HG03571 (cell line): Measurements from ENCODE around the gene KSR1.

Experiments
- ATAC-seq: cut with Tn5 transposase; IDR thresholded peaks from one replicate; pipeline ENCODE4 v1.9.1; 2021; ENCODE audit not compliant: unreplicated experiment

Gene KSR1

GRCh38 chr17:27549251-27549893 lies 93.1 kb downstream of the KSR1 start:
- no peak for ATAC-seq

- ATAC-seq, result no peak
Measured at GRCh38 chr17:27550291-27550930, 94.2 kb downstream of the KSR1 start.

GRCh38 chr17:27550974-27551505 lies 94.8 kb downstream of the KSR1 start:
- ATAC-seq, result no peak

GRCh38 chr17:27551701-27552248 lies 95.5 kb downstream of the KSR1 start:
- ATAC-seq, result no peak

- no peak for ATAC-seq
Measured at GRCh38 chr17:27552276-27552732, 96.1 kb downstream of the KSR1 start.

- no peak for ATAC-seq
Measured at GRCh38 chr17:27553019-27553511, 96.8 kb downstream of the KSR1 start.

- no peak for ATAC-seq
Measured at GRCh38 chr17:27554152-27554551, 97.9 kb downstream of the KSR1 start.

- no peak for ATAC-seq
Measured at GRCh38 chr17:27554911-27555310, 98.7 kb downstream of the KSR1 start.

- no peak for ATAC-seq
Measured at GRCh38 chr17:27555339-27555738, 99.1 kb downstream of the KSR1 start.

GRCh38 chr17:27558341-27558740 lies 102.1 kb downstream of the KSR1 start:
- ATAC-seq, result no peak

GRCh38 chr17:27558842-27559505 lies 102.7 kb downstream of the KSR1 start:
- no peak for ATAC-seq

GRCh38 chr17:27559506-27560481 lies 103.5 kb downstream of the KSR1 start:
- no peak for ATAC-seq

- no peak for ATAC-seq
Measured at GRCh38 chr17:27560668-27561067, 104.4 kb downstream of the KSR1 start.

GRCh38 chr17:27562777-27563455 lies 106.7 kb downstream of the KSR1 start:
- ATAC-seq, result no peak

- ATAC-seq, result no peak
Measured at GRCh38 chr17:27563532-27563931, 107.3 kb downstream of the KSR1 start.

- no peak for ATAC-seq
Measured at GRCh38 chr17:27564463-27564862, 108.2 kb downstream of the KSR1 start.

- no peak for ATAC-seq
Measured at GRCh38 chr17:27565874-27566670, 109.8 kb downstream of the KSR1 start.

- ATAC-seq, result no peak
Measured at GRCh38 chr17:27566671-27567562, 110.7 kb downstream of the KSR1 start.
